ENCODE measurements around the gene SLC25A18. TPM values are rescaled to one million over a fixed set of nuclear protein-coding genes. Genes with fewer than 3 reads are reported as not detected.

SLC25A18 gene
- total and polyA plus RNA-seq, 4 donors: 18.8 to 84.7 (median 69.8) TPM

GRCh38 chr22:17588606-17589005, 25.3 kb downstream of the SLC25A18 start (continued):
- TF ChIP-seq ZBTB33 (IDR thresholded peaks at IDR 0.05) (no peak), EGR1 (IDR thresholded peaks at IDR 0.05; ENCODE audit: low read depth in 2 of 2) (no peak), JUND (IDR thresholded peaks at IDR 0.05) (no peak), MAX (IDR thresholded peaks at IDR 0.05) (no peak)

- Histone ChIP-seq H3K4me3 (ENCODE audit: low read depth in 1 of 3, low read length in 3 of 3) (no peak overlapping the region), H3K36me3 (ENCODE audit: control insufficient read depth in 4 of 4, insufficient read depth in 3 of 4, low read depth in 1 of 4, low read length in 3 of 4) (peaks cover 13 to 71% (median 64%) of the 10 kb centered on the region in 4 donors), H3K9ac (ENCODE audit: low read depth in 1 of 2, low read length in 2 of 2) (no peak overlapping the region), H3K9me3 (ENCODE audit: control insufficient read depth in 4 of 4, low read length in 3 of 4) (no peaks in the 10 kb centered on the region), H3K4me1 (ENCODE audit: control insufficient read depth in 4 of 4, insufficient read depth in 4 of 4, low read length in 3 of 4) (no peaks in the 10 kb centered on the region), H3K27ac (ENCODE audit: low read depth in 1 of 2, low read length in 2 of 2) (no peak overlapping the region), H3K27me3 (ENCODE audit: control insufficient read depth in 4 of 4, insufficient read depth in 4 of 4, low read length in 3 of 4) (no peaks in the 10 kb centered on the region)
- WGBS: 94% methylated on average over 10 of the region's 10 CpGs
- no peak for TF ChIP-seq JUND (IDR thresholded peaks at IDR 0.05)
- no peak for TF ChIP-seq RXRA (IDR thresholded peaks at IDR 0.05)
- TF ChIP-seq GABPA (IDR thresholded peaks at IDR 0.05 in 1 of 2, conservative IDR thresholded peaks at IDR 0.05 in 1 of 2): no peak
- no peak for TF ChIP-seq RAD21 (IDR thresholded peaks at IDR 0.05)
- TF ChIP-seq HNF4A (conservative IDR thresholded peaks at IDR 0.05): no peak
- no peak for TF ChIP-seq ZBTB33 (IDR thresholded peaks at IDR 0.05)
- no peak for TF ChIP-seq REST (IDR thresholded peaks at IDR 0.05)
- no peak for TF ChIP-seq HNF4G (IDR thresholded peaks at IDR 0.05)
- no peak for TF ChIP-seq YY1 (IDR thresholded peaks at IDR 0.05)
- no peak for TF ChIP-seq EGR1 (IDR thresholded peaks at IDR 0.05; ENCODE audit: low read depth in 2 of 2)
- no peak for TF ChIP-seq TAF1 (conservative IDR thresholded peaks at IDR 0.05)
- TF ChIP-seq SP1 (IDR thresholded peaks at IDR 0.05): no peak
- no peak for TF ChIP-seq CTCF (IDR thresholded peaks at IDR 0.05; ENCODE audit: low read depth, low read length, missing input control)
- no peak for TF ChIP-seq FOXA1 (IDR thresholded peaks at IDR 0.05)
- TF ChIP-seq FOXA2 (IDR thresholded peaks at IDR 0.05): no peak
- no peak for DNase-seq (ENCODE audit: low spot score)
Measured at GRCh38 chr22:17589810-17590375, 26.6 kb downstream of the SLC25A18 start.
